Mesothelial cell of epicardium (in vitro differentiated cells): Measurements from ENCODE around the gene CASS4. TPM values are rescaled to one million over a fixed set of nuclear protein-coding genes. Genes with fewer than 3 reads are reported as not detected.

Experiments used
- DNase-seq, 2 experiments: peaks; one replicate each; pipeline ENCODE4 v3.0.0; 2021; ENCODE audit warnings: low spot score in 2 of 2; ENCODE audit not compliant: unreplicated experiment in 2 of 2
- H3K27ac Mint-ChIP-seq: 2 replicates; pipeline ENCODE4 v1.8.0; 2021; ENCODE audit warnings: mixed read lengths
- H3K27me3 Mint-ChIP-seq: 2 replicates; pipeline ENCODE4 v1.8.0; 2021; ENCODE audit warnings: low read depth, mixed read lengths
- H3K36me3 Mint-ChIP-seq: 2 replicates; pipeline ENCODE4 v1.8.0; 2021; ENCODE audit warnings: mixed read lengths
- H3K4me1 Mint-ChIP-seq: 2 replicates; pipeline ENCODE4 v1.8.0; 2021; ENCODE audit warnings: mixed read lengths
- H3K4me3 Mint-ChIP-seq: 2 replicates; pipeline ENCODE4 v1.8.0; 2021; ENCODE audit warnings: mild to moderate bottlenecking, moderate library complexity, mixed read lengths
- H3K9me3 Mint-ChIP-seq: 2 replicates; pipeline ENCODE4 v1.8.0; 2021; ENCODE audit warnings: mixed read lengths
- CTCF ChIP-seq: fragments of 200-600 bp; sonication (generic); IDR thresholded peaks from one replicate; pipeline ENCODE4 v1.5.0; 2021; ENCODE audit warnings: antibody characterized with exemption; ENCODE audit not compliant: unreplicated experiment
- total RNA-seq: library from RNA; stranded (reverse); gene quantifications from 3 replicates; pipeline ENCODE4 v1.2.1, GENCODE V29; 2021

The CASS4 gene
- total RNA-seq, 1 donor from 2014 or later = 0.67 TPM

GRCh38 chr20:56420940-56421688 lies 9.1 kb downstream of the CASS4 start:
- Mint-ChIP-seq H3K4me3 (no peak overlapping the region), H3K36me3 (peaks cover 2% of the 10 kb centered on the region), H3K4me1 (peaks cover 6% of the 10 kb centered on the region), H3K9me3 (no peaks in the 10 kb centered on the region), H3K27ac (no peak overlapping the region), H3K27me3 (no peaks in the 10 kb centered on the region)
- no peak for TF ChIP-seq CTCF
- DNase-seq = no peak

DNA sequence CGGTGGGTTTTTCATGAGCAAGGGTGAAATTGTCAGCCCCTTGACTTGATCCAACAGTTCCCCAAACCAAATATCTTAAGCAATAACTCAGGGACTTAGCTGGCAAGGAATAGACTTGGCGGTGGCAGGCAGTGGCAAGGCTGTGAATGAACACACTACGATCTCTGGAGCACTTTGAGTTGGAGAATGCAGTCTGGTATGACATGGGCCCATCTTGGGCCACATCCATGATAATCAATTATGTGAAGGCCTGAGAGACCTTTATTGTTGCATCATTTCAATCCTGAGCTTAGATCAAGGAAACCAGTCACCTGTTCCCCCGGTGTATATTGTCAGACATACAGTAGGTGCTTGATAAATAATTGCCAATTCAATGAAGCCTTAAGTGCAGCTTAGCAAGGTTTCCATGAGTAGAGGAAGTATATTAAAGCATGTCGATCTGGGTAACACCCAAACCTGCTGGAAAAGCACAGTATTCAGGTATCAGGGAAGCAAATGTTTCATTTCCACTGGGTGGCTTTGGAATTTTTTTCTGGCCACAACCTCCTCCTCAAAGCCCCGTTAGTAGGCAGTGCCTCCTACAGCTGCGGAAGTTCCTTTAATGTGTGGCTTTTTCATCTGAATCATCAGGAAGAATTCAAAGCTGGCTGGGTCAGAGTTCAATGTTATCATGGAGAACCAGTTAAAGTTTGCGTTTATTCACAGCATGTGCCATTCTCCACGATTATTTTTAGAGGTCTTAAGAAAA lies 10.2 kb downstream of the CASS4 start:
- Mint-ChIP-seq H3K27me3 (no peaks in the 10 kb centered on the region), H3K4me3 (no peak overlapping the region), H3K9me3 (no peaks in the 10 kb centered on the region), H3K36me3 (peaks cover 1% of the 10 kb centered on the region), H3K4me1 (peaks cover 6% of the 10 kb centered on the region), H3K27ac (peak overlapping the region; percentile 75)
- DNase-seq = no peak
- TF ChIP-seq CTCF = no peak

- Mint-ChIP-seq H3K4me1 (peaks cover 6% of the 10 kb centered on the region), H3K27me3 (no peaks in the 10 kb centered on the region), H3K27ac (peak overlapping the region; percentile 75), H3K9me3 (no peaks in the 10 kb centered on the region), H3K36me3 (no peaks in the 10 kb centered on the region), H3K4me3 (no peak overlapping the region)
- DNase-seq = no peak
- no peak for TF ChIP-seq CTCF
Measured at GRCh38 chr20:56422824-56423189, 10.7 kb downstream of the CASS4 start.

GRCh38 chr20:56423211-56423610 lies 11.2 kb downstream of the CASS4 start:
- Mint-ChIP-seq H3K4me1 (peaks cover 6% of the 10 kb centered on the region), H3K27me3 (no peaks in the 10 kb centered on the region), H3K36me3 (no peaks in the 10 kb centered on the region), H3K27ac (no peak overlapping the region), H3K4me3 (no peak overlapping the region), H3K9me3 (no peaks in the 10 kb centered on the region)
- no peak for TF ChIP-seq CTCF
- DNase-seq = no peak

GRCh38 chr20:56423886-56424285 lies 11.8 kb downstream of the CASS4 start:
- H3K4me3 Mint-ChIP-seq = no peak overlapping the region
- no peak for TF ChIP-seq CTCF
- H3K4me1 Mint-ChIP-seq = peaks cover 6% of the 10 kb centered on the region
- H3K27me3 Mint-ChIP-seq = no peaks in the 10 kb centered on the region
- H3K36me3 Mint-ChIP-seq = no peaks in the 10 kb centered on the region
- H3K9me3 Mint-ChIP-seq = no peaks in the 10 kb centered on the region
- DNase-seq = no peak
- no peak overlapping the region for H3K27ac Mint-ChIP-seq
